SK-N-SH (cell line): Measurements from ENCODE around the gene NCOA4. TPM values are rescaled to one million over a fixed set of nuclear protein-coding genes. Genes with fewer than 3 reads are reported as not detected.
A peak's percentile ranks its signal among the peaks of the same experiment; 100 is the strongest.

Experiments used
- CTCF ChIA-PET: fragments of 300-600, 350-600 bp; formaldehyde crosslinking; extraction: SDS; loops from one replicate; lab custom pipeline; 2021; lab: Yijun Ruan, JAX
- POLR2A ChIA-PET: fragments of 350-600 bp; sonication (Branson Sonifier 250); formaldehyde crosslinking; extraction: SDS; loops from one replicate; lab custom pipeline; 2020; ENCODE audit warnings: antibody characterized with exemption, inconsistent platforms; lab: Yijun Ruan, JAX
- DNase-seq: peaks from one replicate; pipeline ENCODE4 v3.0.0; 2012
- H2AFZ ChIP-seq: fragments of 200-600 bp; sonication (generic); 2 replicates; pipeline ENCODE4 v1.8.1; 2016; ENCODE audit warnings: antibody characterized with exemption, mild to moderate bottlenecking, low read depth
- H3F3A ChIP-seq: fragments of 200-600 bp; sonication (generic); replicated peaks from 2 replicates; pipeline ENCODE3; 2016; ENCODE audit warnings: antibody characterized with exemption, mild to moderate bottlenecking; ENCODE audit not compliant: insufficient read depth
- H3K27ac ChIP-seq, 2 experiments: fragments of 200-500 bp in 1 of 2; fragments of 200-600 bp in 1 of 2; sonication (Bioruptor generic) in 1 of 2; sonication (generic), shearing (Covaris generic) in 1 of 2; 2 replicates each; pipeline versions ENCODE4 v1.5.1 to v1.6.1; 2014 to 2016; ENCODE audit warnings: low read depth in 2 of 2, inconsistent platforms in 1 of 2, low read length in 1 of 2, mild to moderate bottlenecking in 1 of 2, mixed read lengths in 1 of 2
- H3K27me3 ChIP-seq: fragments of 200-600 bp; sonication (generic), shearing (Covaris generic); 2 replicates; pipeline ENCODE4 v1.6.1; 2016; ENCODE audit warnings: mixed run types; ENCODE audit not compliant: insufficient read depth
- H3K36me3 ChIP-seq, 2 experiments: fragments of 200-500 bp in 1 of 2; fragments of 200-600 bp in 1 of 2; sonication (Bioruptor generic) in 1 of 2; sonication (generic) in 1 of 2; replicated peaks in 1 of 2; 2 replicates each; pipeline versions ENCODE3 to v1.5.1; 2014 to 2016; ENCODE audit warnings: low read length in 1 of 2, mild to moderate bottlenecking in 1 of 2; ENCODE audit not compliant: insufficient read depth in 2 of 2, control insufficient read depth in 1 of 2
- H3K4me1 ChIP-seq, 2 experiments: fragments of 200-500 bp in 1 of 2; fragments of 200-600 bp in 1 of 2; sonication (Bioruptor generic) in 1 of 2; sonication (generic), shearing (Covaris generic) in 1 of 2; 2 replicates each; pipeline versions ENCODE4 v1.5.1 to v1.6.1; 2014 to 2016; ENCODE audit warnings: low read depth in 1 of 2, low read length in 1 of 2, mixed run types in 1 of 2; ENCODE audit not compliant: insufficient read depth in 2 of 2, control insufficient read depth in 1 of 2
- H3K4me2 ChIP-seq: fragments of 200-600 bp; sonication (generic), shearing (Covaris generic); 2 replicates; pipeline ENCODE4 v1.6.1; 2017; ENCODE audit warnings: mixed run types
- H3K4me3 ChIP-seq, 2 experiments: fragments of 200-500 bp in 1 of 2; fragments of 200-600 bp in 1 of 2; sonication (Bioruptor generic) in 1 of 2; sonication (generic), shearing (Covaris generic) in 1 of 2; 2 replicates each; pipeline versions ENCODE4 v1.5.1 to v1.8.1; 2014 to 2016; ENCODE audit warnings: low read depth in 2 of 2, inconsistent platforms in 1 of 2, low read length in 1 of 2, mild to moderate bottlenecking in 1 of 2, mixed read lengths in 1 of 2, moderate library complexity in 1 of 2
- H3K79me2 ChIP-seq: fragments of 200-600 bp; sonication (generic); 2 replicates; pipeline ENCODE4 v1.8.1; 2017; ENCODE audit warnings: mild to moderate bottlenecking; ENCODE audit not compliant: insufficient read depth
- H3K9ac ChIP-seq: fragments of 200-600 bp; sonication (generic); 2 replicates; pipeline ENCODE4 v1.6.1; 2017; ENCODE audit warnings: mixed run types
- H3K9me2 ChIP-seq: fragments of 200-600 bp; sonication (generic); 2 replicates; pipeline ENCODE4 v1.6.1; 2017; ENCODE audit warnings: mixed run types
- H3K9me3 ChIP-seq: fragments of 200-600 bp; sonication (generic); 2 replicates; pipeline ENCODE4 v1.6.1; 2017; ENCODE audit warnings: mixed run types, mild to moderate bottlenecking, moderate library complexity
- H4K20me1 ChIP-seq: fragments of 200-600 bp; sonication (generic); 2 replicates; pipeline ENCODE4 v1.6.1; 2017; ENCODE audit warnings: mild to moderate bottlenecking, mixed run types; ENCODE audit not compliant: insufficient read depth
- CTCF ChIP-seq: fragments of 200-600 bp; sonication (generic); IDR thresholded peaks from 2 replicates; pipeline ENCODE4 v1.6.1; 2017; ENCODE audit warnings: antibody characterized with exemption, mild to moderate bottlenecking, moderate library complexity
- ELF1 ChIP-seq: IDR thresholded peaks from 2 replicates; pipeline ENCODE4 v1.4.0; 2012
- FOSL2 ChIP-seq: IDR thresholded peaks from 2 replicates; pipeline ENCODE4 v1.4.0; 2012; ENCODE audit warnings: low read depth, mild to moderate bottlenecking, moderate library complexity, borderline replicate concordance
- GABPA ChIP-seq: IDR thresholded peaks from 2 replicates; pipeline ENCODE4 v1.4.0; 2012; ENCODE audit warnings: low read depth, mild to moderate bottlenecking
- GATA2 ChIP-seq: sonication (generic); formaldehyde crosslinking; IDR thresholded peaks from 2 replicates; pipeline ENCODE4 v1.5.0; 2020; ENCODE audit warnings: mild to moderate bottlenecking, missing genetic modification reagents
- IRF3 ChIP-seq: fragments of 150-350 bp; IDR thresholded peaks from 2 replicates; pipeline ENCODE4 v1.6.1; 2016; ENCODE audit warnings: mild to moderate bottlenecking, low read depth, low read length
- JUND ChIP-seq: IDR thresholded peaks from 2 replicates; pipeline ENCODE4 v1.4.0; 2012
- MAX ChIP-seq: IDR thresholded peaks from 2 replicates; pipeline ENCODE4 v1.4.0; 2012; ENCODE audit warnings: low read depth
- MEF2A ChIP-seq: IDR thresholded peaks from 2 replicates; pipeline ENCODE4 v1.4.0; 2012; ENCODE audit warnings: low read depth, borderline replicate concordance
- NFIC ChIP-seq: IDR thresholded peaks from 2 replicates; pipeline ENCODE4 v1.4.0; 2012; ENCODE audit warnings: borderline replicate concordance
- RAD21 ChIP-seq: IDR thresholded peaks from 2 replicates; pipeline ENCODE4 v1.6.1; 2012; ENCODE audit warnings: mild to moderate bottlenecking, low read length
- REST ChIP-seq: IDR thresholded peaks from 2 replicates; pipeline ENCODE4 v1.6.1; 2012; ENCODE audit warnings: mild to moderate bottlenecking, low read depth, low read length, moderate library complexity
- SIN3A ChIP-seq: IDR thresholded peaks from 2 replicates; pipeline ENCODE4 v1.6.1; 2012; ENCODE audit warnings: low read depth, mild to moderate bottlenecking, low read length, moderate library complexity, borderline replicate concordance
- SMC3 ChIP-seq: IDR thresholded peaks from 2 replicates; pipeline ENCODE4 v1.6.1; 2012; ENCODE audit warnings: low read depth, low read length, improper control_type of control experiment
- TAF1 ChIP-seq: IDR thresholded peaks from 2 replicates; pipeline ENCODE4 v1.6.1; 2012; ENCODE audit warnings: low read depth, mild to moderate bottlenecking, low read length, moderate library complexity, borderline replicate concordance
- TCF12 ChIP-seq: IDR thresholded peaks from 2 replicates; pipeline ENCODE4 v1.4.0; 2012
- TEAD4 ChIP-seq: IDR thresholded peaks from 2 replicates; pipeline ENCODE4 v1.4.0; 2012; ENCODE audit warnings: mild to moderate bottlenecking, borderline replicate concordance; ENCODE audit not compliant: insufficient read depth
- USF1 ChIP-seq: IDR thresholded peaks from 2 replicates; pipeline ENCODE4 v1.4.0; 2012; ENCODE audit warnings: low read depth, borderline replicate concordance
- WGBS: methylation state at CpG from one replicate; pipeline ENCODE4 v1.1.6; 2017; ENCODE audit warnings: low lambda C conversion rate; 5-methylcytosine and 5-hydroxymethylcytosine counted together
- polyA plus RNA-seq, 3 experiments: library from polyadenylated mRNA; depleted of rRNA; stranded (reverse); fragments of >200 nt; gene quantifications; 2 replicates each; pipeline ENCODE4 v1.2.3, GENCODE V29; 2012

The NCOA4 gene
- polyA plus RNA-seq, 1 of the 3 experiments (the other 2 are of a cell fraction) = 30.3 TPM

- Histone ChIP-seq H3K9me2 (no peaks in the 10 kb centered on the region), H3K36me3 (peaks cover 76 to 80% of the 10 kb centered on the region in 2 experiments), H3K79me2 (peaks cover 7% of the 10 kb centered on the region), H4K20me1 (peaks cover 7% of the 10 kb centered on the region; the same call in 1 of the 2 replicates), H3K9ac (no peak overlapping the region), H3K27me3 (no peaks in the 10 kb centered on the region), H2AFZ (no peak overlapping the region), H3K4me2 (no peak overlapping the region), H3K27ac (peak overlapping the region in 1 of 2 experiments; percentile 55; a peak in 1 of 4 replicates), H3K9me3 (no peaks in the 10 kb centered on the region), H3K4me1 (no peaks in the 10 kb centered on the region; a peak in 1 of 4 replicates), H3F3A (peaks cover 43% of the 10 kb centered on the region), H3K4me3 (no peak overlapping the region)
- 86% methylated on average over 4 of the region's 4 CpGs for WGBS
- DNase-seq = no peak
- TF ChIP-seq RAD21 = no peak
- TF ChIP-seq TAF1 = no peak
- TF ChIP-seq CTCF = no peak
- TF ChIP-seq SMC3 = no peak
- no peak for TF ChIP-seq TEAD4
- ChIA-PET CTCF (interaction anchor here (1.1 to 1.4 kb wide), 2 partner anchors 14 to 540 kb away, joined by 3 to 4 read pairs; no protein-coding TSS in a partner anchor), POLR2A (interaction anchor here (1.1 to 1.2 kb wide), 2 partner anchors 11 to 18 kb away, joined by 3 read pairs; no protein-coding TSS in a partner anchor)
Observed at GRCh38 chr10:46005383-46005782, 25.0 kb downstream of the NCOA4 start.

GRCh38 chr10:46004963-46005362 lies 25.5 kb downstream of the NCOA4 start:
- Histone ChIP-seq H3K9me2 (no peaks in the 10 kb centered on the region), H3K4me2 (no peak overlapping the region), H3F3A (peaks cover 43% of the 10 kb centered on the region), H3K9ac (no peak overlapping the region), H4K20me1 (peaks cover 8% of the 10 kb centered on the region; the same call in 1 of the 2 replicates), H3K4me1 (no peaks in the 10 kb centered on the region; a peak in 1 of 4 replicates), H3K9me3 (no peaks in the 10 kb centered on the region), H3K27ac (peak overlapping the region in 1 of 2 experiments; percentile 26; a peak in 1 of 4 replicates), H3K79me2 (peaks cover 9% of the 10 kb centered on the region), H2AFZ (no peak overlapping the region), H3K4me3 (no peak overlapping the region), H3K36me3 (peaks cover 73 to 83% of the 10 kb centered on the region in 2 experiments), H3K27me3 (no peaks in the 10 kb centered on the region)
- 98% methylated on average over 2 of the region's 2 CpGs for WGBS
- ChIA-PET CTCF (no interaction called here), POLR2A (interaction anchor here (1.2 kb wide), 1 partner anchor 18 kb away, joined by 3 read pairs; no protein-coding TSS in a partner anchor)
- no peak for DNase-seq
- TF ChIP-seq FOSL2 = no peak
- TF ChIP-seq ELF1 = no peak
- TF ChIP-seq JUND = no peak
- TF ChIP-seq CTCF = no peak
- TF ChIP-seq SIN3A = no peak
- TF ChIP-seq REST = no peak
- no peak for TF ChIP-seq TEAD4
- no peak for TF ChIP-seq GABPA
- no peak for TF ChIP-seq TCF12
- TF ChIP-seq NFIC = no peak
- TF ChIP-seq USF1 = no peak
- TF ChIP-seq GATA2 (CRISPR knock-in tag) = no peak
- no peak for TF ChIP-seq MAX
- TF ChIP-seq MEF2A = no peak
- no peak for TF ChIP-seq IRF3
